Thyroid gland (tissue), 4 donors: Measurements from ENCODE around the gene ADAM30. TPM values are rescaled to one million over a fixed set of nuclear protein-coding genes. Genes with fewer than 3 reads are reported as not detected.

Experiments used
- DNase-seq, 2 donors: peaks; one replicate each; pipeline ENCODE4 v3.0.0-alpha.2; 2019
- H3K27ac ChIP-seq, 3 donors: fragments of 200-600 bp; sonication (generic); 1 replicate in 2 of 3; 2 replicates in 1 of 3; pipeline ENCODE4 v1.5.1; 2016 to 2019; ENCODE audit warnings: mild to moderate bottlenecking in 1 of 3, moderate library complexity in 1 of 3
- H3K27me3 ChIP-seq: fragments of 200-600 bp; sonication (generic); one replicate; pipeline ENCODE4 v1.5.1; 2019
- H3K36me3 ChIP-seq, 2 donors: fragments of 200-600 bp; sonication (generic); one replicate each; pipeline ENCODE4 v1.5.1; 2016 to 2019
- H3K4me1 ChIP-seq, 2 donors: fragments of 200-600 bp; sonication (generic); one replicate each; pipeline ENCODE4 v1.5.1; 2017 to 2019
- H3K4me3 ChIP-seq, 3 donors: fragments of 200-600 bp; sonication (generic); replicated peaks in 1 of 3; 1 replicate in 2 of 3; 2 replicates in 1 of 3; pipeline ENCODE4 v1.5.1; 2016; ENCODE audit warnings: mild to moderate bottlenecking in 1 of 3
- H3K9me3 ChIP-seq: fragments of 200-600 bp; sonication (generic); one replicate; pipeline ENCODE4 v1.5.1; 2017
- CTCF ChIP-seq, 6 experiments: fragments of 200-600 bp in 3 of 6; fragments of 450-650 bp in 3 of 6; sonication (generic) in 3 of 6; IDR thresholded peaks; one replicate each; pipeline ENCODE4 v1.5.1; 2016 to 2019; ENCODE audit warnings: antibody characterized with exemption in 6 of 6, mild to moderate bottlenecking in 2 of 6, inconsistent platforms in 1 of 6, moderate library complexity in 1 of 6
- POLR2A ChIP-seq, 2 donors: fragments of 450-650 bp; IDR thresholded peaks; one replicate each; pipeline ENCODE4 v1.6.1; 2017; ENCODE audit warnings: antibody characterized with exemption in 2 of 2, mild to moderate bottlenecking in 2 of 2, moderate library complexity in 1 of 2
- WGBS, 2 donors: methylation state at CpG; one replicate each; pipeline ENCODE4 v1.1.5; 2017; 5-methylcytosine and 5-hydroxymethylcytosine counted together
- intact Hi-C: fragments of 100-400 bp; cut with DNase I; formaldehyde crosslinking; loops from one replicate; pipeline ENCODE4 v1.15.1; 2023
- total RNA-seq, 4 donors: library from RNA; depleted of rRNA; stranded (reverse); fragments of >200 nt; gene quantifications; one replicate each; pipeline ENCODE4 v1.2.3, GENCODE V29; 2016

The ADAM30 gene
- total RNA-seq, 4 donors from 2014 or later: 0.13 TPM; not detected in 3

GRCh38 chr1:119917304-119918055, 21.2 kb upstream of the ADAM30 start:
- no peak for DNase-seq
- Histone ChIP-seq H3K27me3 (no peaks in the 10 kb centered on the region), H3K4me3 (no peak overlapping the region), H3K27ac (no peak overlapping the region), H3K36me3 (peaks cover 72 to 75% of the 10 kb centered on the region in 2 donors), H3K4me1 (no peaks in the 10 kb centered on the region), H3K9me3 (no peaks in the 10 kb centered on the region)
- intact Hi-C loops: no loop called here
- TF ChIP-seq CTCF (IDR thresholded peaks at IDR 0.05): no peak
- TF ChIP-seq POLR2A (IDR thresholded peaks at IDR 0.05): no peak
- WGBS, 2 donors: 90 to 92% methylated on average over 5 of the region's 5 CpGs

DNA sequence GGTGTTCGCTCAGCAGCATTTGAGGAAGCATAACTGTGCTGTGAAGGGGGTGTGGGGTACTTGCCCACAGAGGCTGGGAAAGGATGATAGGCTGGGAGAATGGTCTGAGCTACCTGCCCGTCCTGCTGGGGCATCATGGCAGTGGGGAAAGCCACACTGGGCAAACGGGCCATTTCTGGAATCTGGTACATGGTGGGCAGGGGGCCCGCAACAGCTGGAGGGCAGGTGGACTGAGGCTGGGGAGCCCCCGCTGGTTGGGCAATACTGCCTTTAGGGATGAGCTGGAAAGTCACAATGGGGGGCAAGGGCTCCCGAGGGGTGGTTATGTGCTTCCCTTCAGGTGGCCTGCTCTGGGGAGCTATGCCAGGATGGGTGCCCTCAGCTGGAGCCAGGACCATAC, 19.2 kb upstream of the ADAM30 start:
- no peaks in the 10 kb centered on the region for H3K27me3 ChIP-seq
- intact Hi-C loops: no loop called here
- no peak for DNase-seq
- WGBS, 2 donors: 91 to 95% methylated on average over 4 to 6 of the region's 6 CpGs
- no peak overlapping the region for H3K27ac ChIP-seq
- H3K4me1 ChIP-seq: no peaks in the 10 kb centered on the region
- H3K4me3 ChIP-seq: no peak overlapping the region
- peaks cover 52 to 55% of the 10 kb centered on the region in 2 donors for H3K36me3 ChIP-seq
- H3K9me3 ChIP-seq: no peaks in the 10 kb centered on the region
- TF ChIP-seq CTCF (IDR thresholded peaks at IDR 0.05): no peak
- TF ChIP-seq POLR2A (IDR thresholded peaks at IDR 0.05): no peak

DNA sequence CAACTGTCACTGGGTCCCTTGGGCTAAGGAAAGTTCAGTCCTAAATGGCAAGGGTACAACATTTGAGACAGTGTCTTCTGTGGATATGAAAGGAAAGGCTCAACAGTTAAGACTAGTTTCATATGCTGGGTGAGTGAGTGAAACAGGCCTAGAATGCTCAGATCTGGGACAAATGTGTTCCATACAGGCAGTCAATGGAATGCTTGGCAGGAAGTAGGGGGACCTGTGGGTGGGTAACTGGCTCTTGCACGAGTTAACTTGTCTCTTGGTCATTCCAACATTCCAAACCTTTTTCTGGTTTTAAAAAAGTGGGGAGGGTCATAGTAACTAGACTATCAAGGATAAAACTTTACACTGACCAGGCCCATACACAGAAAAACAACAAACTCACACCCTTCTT, 17.8 kb upstream of the ADAM30 start:
- intact Hi-C loops: no loop called here
- Histone ChIP-seq H3K27ac (no peak overlapping the region), H3K9me3 (no peaks in the 10 kb centered on the region), H3K36me3 (peaks cover 38 to 42% of the 10 kb centered on the region in 2 donors), H3K4me1 (no peaks in the 10 kb centered on the region), H3K27me3 (no peaks in the 10 kb centered on the region), H3K4me3 (no peak overlapping the region)
- 63 to 73% methylated on average over 1 of the region's 1 CpG for WGBS, 2 donors
- DNase-seq: no peak
- TF ChIP-seq POLR2A (IDR thresholded peaks at IDR 0.05): no peak
- TF ChIP-seq CTCF (IDR thresholded peaks at IDR 0.05): no peak

DNA sequence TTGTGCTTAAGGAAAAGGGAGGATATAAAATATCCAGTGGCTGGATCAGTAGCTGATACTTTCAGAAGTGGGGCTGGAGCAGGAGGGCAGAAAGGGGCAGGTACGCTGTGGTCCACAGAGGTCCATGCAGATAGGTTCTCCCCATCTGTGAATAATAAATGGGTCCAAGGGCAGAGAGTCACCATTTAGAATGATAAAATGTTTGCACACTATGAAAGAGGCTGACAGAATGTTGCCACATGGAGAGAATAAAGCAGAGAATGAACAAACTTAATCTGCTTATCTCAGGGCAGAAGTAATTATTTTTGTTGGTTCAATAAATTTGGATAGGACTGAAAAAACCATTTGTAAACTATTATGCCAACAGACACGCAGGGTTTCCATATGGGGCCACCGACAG, 16.6 kb upstream of the ADAM30 start:
- Histone ChIP-seq H3K4me3 (no peak overlapping the region), H3K4me1 (no peaks in the 10 kb centered on the region), H3K36me3 (peaks cover 27 to 32% of the 10 kb centered on the region in 2 donors), H3K27me3 (no peaks in the 10 kb centered on the region), H3K9me3 (no peaks in the 10 kb centered on the region), H3K27ac (no peak overlapping the region)
- intact Hi-C loops: no loop called here
- DNase-seq: no peak
- TF ChIP-seq POLR2A (IDR thresholded peaks at IDR 0.05) (no peak), CTCF (IDR thresholded peaks at IDR 0.05) (no peak)
- WGBS, 2 donors: 93 to 96% methylated on average over 3 of the region's 3 CpGs

DNA sequence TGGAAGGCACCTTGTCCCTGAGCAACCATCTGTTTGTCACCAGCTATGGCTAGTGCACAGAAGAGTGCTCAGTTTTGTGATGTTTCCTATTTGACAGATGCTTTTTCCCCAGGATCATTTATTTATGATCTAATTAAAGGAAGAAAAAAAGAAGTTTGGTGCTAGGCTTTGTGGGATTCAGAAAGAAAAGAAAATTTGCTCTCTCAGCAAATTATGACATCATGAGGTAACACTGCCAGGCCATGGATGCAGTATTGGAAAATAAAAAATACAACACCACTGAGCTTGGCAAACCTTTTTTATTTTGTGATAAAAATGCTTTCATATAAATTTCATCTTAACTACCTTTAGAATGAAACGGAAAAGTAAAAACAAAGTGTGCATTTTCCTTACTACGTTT, 15.5 kb upstream of the ADAM30 start:
- intact Hi-C loops: no loop called here

More for the DNA sequence above, 15.5 kb upstream of the ADAM30 start:
- TF ChIP-seq POLR2A (IDR thresholded peaks at IDR 0.05): no peak
- no peak for TF ChIP-seq CTCF (IDR thresholded peaks at IDR 0.05)
- Histone ChIP-seq H3K36me3 (peaks cover 16 to 24% of the 10 kb centered on the region in 2 donors), H3K27ac (no peak overlapping the region), H3K27me3 (no peaks in the 10 kb centered on the region), H3K9me3 (no peaks in the 10 kb centered on the region), H3K4me1 (no peaks in the 10 kb centered on the region), H3K4me3 (no peak overlapping the region)
- 88 to 92% methylated on average over 2 of the region's 2 CpGs for WGBS, 2 donors
- DNase-seq: no peak
